ENCODE data around the gene FOXP1. TPM values are rescaled to one million over a fixed set of nuclear protein-coding genes. Genes with fewer than 3 reads are reported as not detected.

FOXP1 gene
- polyA plus RNA-seq, 1 experiment, result 56.6 TPM

DNA sequence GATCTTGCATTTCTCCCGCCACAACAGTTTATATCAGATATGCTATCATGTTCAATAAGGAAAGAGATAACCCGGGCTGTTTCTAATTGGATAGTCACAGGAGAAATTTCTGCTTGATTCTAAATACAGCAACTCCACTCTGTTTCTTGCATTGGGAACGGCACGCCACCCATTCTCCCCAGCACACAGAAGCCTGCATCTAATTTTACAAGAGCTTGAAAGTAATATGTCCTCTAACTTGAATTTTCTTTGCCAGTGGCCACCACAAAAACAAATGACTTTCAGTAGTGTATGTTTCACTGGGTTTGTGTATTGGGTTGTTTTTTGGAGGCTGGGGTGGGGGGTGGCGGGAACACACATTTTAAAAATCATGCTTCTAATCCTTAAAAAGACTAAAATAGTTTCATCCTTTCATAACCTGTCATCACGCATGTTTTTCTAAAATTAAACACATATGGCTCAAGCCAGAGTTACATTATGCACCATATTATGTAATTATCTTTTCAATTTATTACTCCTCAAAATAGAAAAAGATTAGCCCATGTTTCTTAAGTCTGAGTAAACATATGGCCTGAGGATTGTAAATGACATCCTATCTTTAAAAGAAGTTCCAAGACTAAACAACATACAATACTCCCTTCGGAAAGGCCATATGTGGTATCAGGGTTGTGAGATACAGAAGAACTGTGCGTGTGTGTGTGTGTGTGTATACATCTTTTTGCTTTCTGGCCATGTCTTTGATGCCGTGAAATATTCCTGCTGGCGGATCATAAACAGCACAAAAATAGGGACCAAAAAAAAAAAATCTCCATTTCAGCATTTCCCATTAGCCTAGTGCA, 176.3 kb downstream of the FOXP1 start:
- Histone ChIP-seq H3K4me3 (ENCODE audit: low read depth, low read length) (no peak overlapping the region), H3K27ac (ENCODE audit: low read depth, low read length) (no peak overlapping the region), H3K9me3 (ENCODE audit: control insufficient read depth, insufficient read depth, low read length) (no peaks in the 10 kb centered on the region), H3K27me3 (ENCODE audit: control insufficient read depth, insufficient read depth, low read length) (no peaks in the 10 kb centered on the region)
- POLR2A ChIA-PET, result no interaction called here
- CTCF ChIA-PET, result no interaction called here
- TF ChIP-seq, protein P1, sequence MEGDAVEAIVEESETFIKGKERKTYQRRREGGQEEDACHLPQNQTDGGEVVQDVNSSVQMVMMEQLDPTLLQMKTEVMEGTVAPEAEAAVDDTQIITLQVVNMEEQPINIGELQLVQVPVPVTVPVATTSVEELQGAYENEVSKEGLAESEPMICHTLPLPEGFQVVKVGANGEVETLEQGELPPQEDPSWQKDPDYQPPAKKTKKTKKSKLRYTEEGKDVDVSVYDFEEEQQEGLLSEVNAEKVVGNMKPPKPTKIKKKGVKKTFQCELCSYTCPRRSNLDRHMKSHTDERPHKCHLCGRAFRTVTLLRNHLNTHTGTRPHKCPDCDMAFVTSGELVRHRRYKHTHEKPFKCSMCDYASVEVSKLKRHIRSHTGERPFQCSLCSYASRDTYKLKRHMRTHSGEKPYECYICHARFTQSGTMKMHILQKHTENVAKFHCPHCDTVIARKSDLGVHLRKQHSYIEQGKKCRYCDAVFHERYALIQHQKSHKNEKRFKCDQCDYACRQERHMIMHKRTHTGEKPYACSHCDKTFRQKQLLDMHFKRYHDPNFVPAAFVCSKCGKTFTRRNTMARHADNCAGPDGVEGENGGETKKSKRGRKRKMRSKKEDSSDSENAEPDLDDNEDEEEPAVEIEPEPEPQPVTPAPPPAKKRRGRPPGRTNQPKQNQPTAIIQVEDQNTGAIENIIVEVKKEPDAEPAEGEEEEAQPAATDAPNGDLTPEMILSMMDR (IDR thresholded peaks at IDR 0.05; ENCODE audit: low read depth, low read length), result no peak
- DNase-seq (ENCODE audit: low read depth, low spot score), result no peak

DNA sequence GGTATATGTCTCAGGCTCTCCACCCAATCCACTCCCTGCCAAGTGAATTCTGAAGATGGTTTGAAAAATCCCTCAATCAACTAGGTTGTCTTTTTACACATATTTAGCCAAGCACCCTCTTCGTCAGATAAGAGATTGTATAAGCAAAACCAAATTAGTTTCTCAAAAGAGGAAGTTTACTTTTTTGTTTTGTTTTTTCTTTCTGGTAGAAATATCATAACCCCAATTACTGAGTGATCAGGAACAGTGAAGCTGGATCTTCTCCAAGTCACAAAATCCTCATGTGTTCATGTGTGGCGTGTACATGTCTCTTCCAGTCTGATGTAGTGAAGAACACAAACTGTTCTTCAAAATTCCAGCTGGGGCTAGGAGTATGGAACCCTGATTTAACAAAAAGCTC, 180.6 kb downstream of the FOXP1 start:
- H3K27ac ChIP-seq (ENCODE audit: low read depth, low read length), result peak overlapping the region; percentile 2
- POLR2A ChIA-PET, result no interaction called here
- TF ChIP-seq, protein P1 (IDR thresholded peaks at IDR 0.05; ENCODE audit: low read depth, low read length), result no peak
- H3K4me3 ChIP-seq (ENCODE audit: low read depth, low read length), result no peak overlapping the region
- CTCF ChIA-PET, result no interaction called here
- DNase-seq (ENCODE audit: low read depth, low spot score), result no peak
- no peaks in the 10 kb centered on the region for H3K9me3 ChIP-seq (ENCODE audit: control insufficient read depth, insufficient read depth, low read length)
- H3K27me3 ChIP-seq (ENCODE audit: control insufficient read depth, insufficient read depth, low read length), result no peaks in the 10 kb centered on the region

GRCh38 chr3:71402280-71402679, 181.2 kb downstream of the FOXP1 start:
- no peaks in the 10 kb centered on the region for H3K9me3 ChIP-seq (ENCODE audit: control insufficient read depth, insufficient read depth, low read length)
- TF ChIP-seq, protein P1 (IDR thresholded peaks at IDR 0.05; ENCODE audit: low read depth, low read length), result no peak
- H3K4me3 ChIP-seq (ENCODE audit: low read depth, low read length), result no peak overlapping the region
- POLR2A ChIA-PET, result no interaction called here
- CTCF ChIA-PET, result no interaction called here
- DNase-seq (ENCODE audit: low read depth, low spot score), result no peak
- H3K27me3 ChIP-seq (ENCODE audit: control insufficient read depth, insufficient read depth, low read length), result no peaks in the 10 kb centered on the region
- H3K27ac ChIP-seq (ENCODE audit: low read depth, low read length), result no peak overlapping the region

- H3K27me3 ChIP-seq (ENCODE audit: control insufficient read depth, insufficient read depth, low read length), result no peaks in the 10 kb centered on the region
- ChIA-PET CTCF (no interaction called here), POLR2A (no interaction called here)
- no peak overlapping the region for H3K4me3 ChIP-seq (ENCODE audit: low read depth, low read length)
- DNase-seq (ENCODE audit: low read depth, low spot score), result no peak
- TF ChIP-seq, protein P1 (IDR thresholded peaks at IDR 0.05; ENCODE audit: low read depth, low read length), result no peak
- no peak overlapping the region for H3K27ac ChIP-seq (ENCODE audit: low read depth, low read length)
- H3K9me3 ChIP-seq (ENCODE audit: control insufficient read depth, insufficient read depth, low read length), result no peaks in the 10 kb centered on the region
Observed at GRCh38 chr3:71401695-71402231, 181.8 kb downstream of the FOXP1 start.

DNA sequence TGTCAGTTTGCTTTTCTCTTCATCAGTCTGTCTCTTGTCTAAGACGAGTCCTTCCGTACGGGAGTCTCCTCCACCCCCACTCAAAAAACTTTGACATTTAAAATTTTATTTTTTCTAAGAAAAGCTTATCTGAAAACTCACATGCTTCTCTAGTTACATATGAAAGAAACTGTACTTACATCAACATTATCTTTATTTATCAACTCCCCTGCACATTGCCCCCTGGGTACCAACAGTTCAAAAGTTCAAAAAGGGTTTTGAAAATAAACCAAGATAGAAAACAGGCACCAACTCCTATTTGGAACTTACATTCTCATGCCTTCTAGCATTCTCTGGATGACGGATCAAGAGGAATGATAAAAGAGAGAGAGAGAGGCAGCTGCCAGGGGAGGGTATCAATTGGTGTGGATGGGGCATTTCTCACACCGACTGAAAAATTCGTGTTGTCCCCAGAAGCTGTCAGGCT, 182.5 kb downstream of the FOXP1 start:
- no peak for DNase-seq (ENCODE audit: low read depth, low spot score)
- Histone ChIP-seq H3K9me3 (ENCODE audit: control insufficient read depth, insufficient read depth, low read length) (no peaks in the 10 kb centered on the region), H3K27me3 (ENCODE audit: control insufficient read depth, insufficient read depth, low read length) (no peaks in the 10 kb centered on the region), H3K4me3 (ENCODE audit: low read depth, low read length) (no peak overlapping the region), H3K27ac (ENCODE audit: low read depth, low read length) (no peak overlapping the region)
- POLR2A ChIA-PET, result interaction anchor here (0.6 kb wide), 1 partner anchor 340 kb away, joined by 3 read pairs; no protein-coding TSS in a partner anchor
- CTCF ChIA-PET, result no interaction called here
- TF ChIP-seq, protein P1 (IDR thresholded peaks at IDR 0.05; ENCODE audit: low read depth, low read length), result no peak

Data from AG04450 (cell line).